A673 (cell line): Measurements from ENCODE around the gene SYNGR2. TPM values are rescaled to one million over a fixed set of nuclear protein-coding genes. Genes with fewer than 3 reads are reported as not detected.

Experiments used
- BruUV-seq: library from RNA; stranded (reverse); fragments of 400-500 nt; replicated peaks from 2 replicates; lab custom pipeline; 2021; lab: Mats Ljungman, UMichigan
- CTCF ChIA-PET: fragments of 300-600 bp; sonication (Branson Sonifier 250); formaldehyde crosslinking; loops from one replicate; lab custom pipeline; 2022; ENCODE audit warnings: antibody characterized with exemption; lab: Charles Lee
- POLR2A ChIA-PET: fragments of 300-600 bp; sonication (Branson Sonifier 250); formaldehyde crosslinking; loops from one replicate; lab custom pipeline; 2022; ENCODE audit warnings: antibody characterized with exemption; ENCODE audit not compliant: low non-redundant PET; lab: Charles Lee
- DNase-seq: peaks from one replicate; pipeline ENCODE4 v3.0.0-alpha.2; 2015; ENCODE audit warnings: low spot score
- H3K27ac ChIP-seq: fragments of 200-600 bp; sonication (generic); 2 replicates; pipeline ENCODE4 v1.5.1; 2016; ENCODE audit warnings: mixed run types, low read depth, mild to moderate bottlenecking, mixed read lengths, antibody characterized with exemption, low read length; ENCODE audit not compliant: poor library complexity, severe bottlenecking
- H3K27me3 ChIP-seq: fragments of 200-600 bp; sonication (generic); replicated peaks from 2 replicates; pipeline ENCODE4 v1.6.1; 2017; ENCODE audit warnings: mixed run types, low read depth, mild to moderate bottlenecking, mixed read lengths, antibody characterized with exemption, low read length; ENCODE audit not compliant: insufficient read depth, poor library complexity
- H3K36me3 ChIP-seq: fragments of 200-600 bp; sonication (generic); 2 replicates; pipeline ENCODE4 v1.6.1; 2016; ENCODE audit warnings: mixed run types, mild to moderate bottlenecking, mixed read lengths, antibody characterized with exemption, low read length; ENCODE audit not compliant: insufficient read depth, poor library complexity, severe bottlenecking
- H3K4me1 ChIP-seq: fragments of 200-600 bp; sonication (generic); 2 replicates; pipeline ENCODE4 v1.6.1; 2017; ENCODE audit warnings: mixed run types, mild to moderate bottlenecking, mixed read lengths, antibody characterized with exemption, low read length; ENCODE audit not compliant: insufficient read depth, poor library complexity, severe bottlenecking
- H3K4me3 ChIP-seq: fragments of 200-600 bp; sonication (generic); 2 replicates; pipeline ENCODE4 v1.5.1; 2016; ENCODE audit warnings: low read depth, mixed run types, mild to moderate bottlenecking, mixed read lengths, low read length; ENCODE audit not compliant: poor library complexity, severe bottlenecking
- H3K9me3 ChIP-seq: fragments of 200-600 bp; sonication (generic); 2 replicates; pipeline ENCODE4 v1.6.1; 2016; ENCODE audit warnings: mixed run types, low read depth, mild to moderate bottlenecking, mixed read lengths, antibody characterized with exemption, low read length; ENCODE audit not compliant: poor library complexity, severe bottlenecking
- EZH2 ChIP-seq: fragments of 200-600 bp; sonication (generic); IDR thresholded peaks from 2 replicates; pipeline ENCODE4 v1.6.1; 2017; ENCODE audit warnings: borderline replicate concordance, low read depth, mild to moderate bottlenecking, mixed read lengths, antibody characterized with exemption, low read length; ENCODE audit not compliant: poor library complexity, severe bottlenecking
- intact Hi-C: fragments of 100-400 bp; cut with micrococcal nuclease; formaldehyde crosslinking; loops from one replicate; pipeline ENCODE4 v1.10.0; 2022; ENCODE audit not compliant: unreplicated experiment
- total RNA-seq: library from RNA; stranded (reverse); gene quantifications from 2 replicates; pipeline ENCODE4 v1.2.3, GENCODE V29; 2021
- TF ChIP-seq, protein P1 (sequence below): fragments of 300-800, 200-600 bp; sonication (generic); conservative IDR thresholded peaks from 2 replicates; pipeline ENCODE4 v1.5.1; 2017; ENCODE audit warnings: low read depth, mild to moderate bottlenecking, antibody characterized with exemption, low read length, moderate library complexity, mixed read lengths

Gene SYNGR2
- total RNA-seq, 1 experiment from 2014 or later: 55.3 TPM

DNA sequence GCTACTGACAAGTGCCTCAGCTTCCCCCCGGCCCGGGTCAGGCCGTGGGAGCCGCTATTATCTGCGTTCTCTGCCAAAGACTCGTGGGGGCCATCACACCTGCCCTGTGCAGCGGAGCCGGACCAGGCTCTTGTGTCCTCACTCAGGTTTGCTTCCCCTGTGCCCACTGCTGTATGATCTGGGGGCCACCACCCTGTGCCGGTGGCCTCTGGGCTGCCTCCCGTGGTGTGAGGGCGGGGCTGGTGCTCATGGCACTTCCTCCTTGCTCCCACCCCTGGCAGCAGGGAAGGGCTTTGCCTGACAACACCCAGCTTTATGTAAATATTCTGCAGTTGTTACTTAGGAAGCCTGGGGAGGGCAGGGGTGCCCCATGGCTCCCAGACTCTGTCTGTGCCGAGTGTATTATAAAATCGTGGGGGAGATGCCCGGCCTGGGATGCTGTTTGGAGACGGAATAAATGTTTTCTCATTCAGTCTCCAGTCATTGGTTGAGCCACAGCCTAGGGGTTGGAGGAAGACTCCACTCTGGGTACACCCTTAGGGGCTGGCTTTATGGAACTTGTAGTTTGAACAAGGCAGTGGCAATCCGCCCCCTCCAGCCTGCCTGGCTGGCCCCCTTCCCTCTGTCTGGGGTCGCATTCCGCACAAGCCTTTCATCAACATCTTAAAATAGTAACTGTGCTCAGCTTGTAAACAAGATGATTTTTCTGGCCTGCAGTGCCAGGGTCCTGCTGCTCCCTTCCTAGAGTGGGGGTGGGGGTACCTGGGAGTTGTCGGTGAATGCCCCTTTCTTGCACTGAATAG, 4.1 kb downstream of the SYNGR2 start:
- peak; percentile 32 for DNase-seq
- no TSS peak for BruUV-seq
- no peaks in the 10 kb centered on the region for H3K9me3 ChIP-seq
- H3K4me1 ChIP-seq: peaks cover 11% of the 10 kb centered on the region
- peaks cover 20% of the 10 kb centered on the region for H3K36me3 ChIP-seq
- TF ChIP-seq, protein P1, sequence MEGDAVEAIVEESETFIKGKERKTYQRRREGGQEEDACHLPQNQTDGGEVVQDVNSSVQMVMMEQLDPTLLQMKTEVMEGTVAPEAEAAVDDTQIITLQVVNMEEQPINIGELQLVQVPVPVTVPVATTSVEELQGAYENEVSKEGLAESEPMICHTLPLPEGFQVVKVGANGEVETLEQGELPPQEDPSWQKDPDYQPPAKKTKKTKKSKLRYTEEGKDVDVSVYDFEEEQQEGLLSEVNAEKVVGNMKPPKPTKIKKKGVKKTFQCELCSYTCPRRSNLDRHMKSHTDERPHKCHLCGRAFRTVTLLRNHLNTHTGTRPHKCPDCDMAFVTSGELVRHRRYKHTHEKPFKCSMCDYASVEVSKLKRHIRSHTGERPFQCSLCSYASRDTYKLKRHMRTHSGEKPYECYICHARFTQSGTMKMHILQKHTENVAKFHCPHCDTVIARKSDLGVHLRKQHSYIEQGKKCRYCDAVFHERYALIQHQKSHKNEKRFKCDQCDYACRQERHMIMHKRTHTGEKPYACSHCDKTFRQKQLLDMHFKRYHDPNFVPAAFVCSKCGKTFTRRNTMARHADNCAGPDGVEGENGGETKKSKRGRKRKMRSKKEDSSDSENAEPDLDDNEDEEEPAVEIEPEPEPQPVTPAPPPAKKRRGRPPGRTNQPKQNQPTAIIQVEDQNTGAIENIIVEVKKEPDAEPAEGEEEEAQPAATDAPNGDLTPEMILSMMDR: no peak
- ChIA-PET CTCF (no interaction called here), POLR2A (interaction anchor here (0.6 kb wide), 1 partner anchor 15 kb away, joined by 3 read pairs; the partner anchor contains the start of genes AFMID and TK1)
- intact Hi-C loops: no loop called here
- H3K27ac ChIP-seq: no peak overlapping the region
- no peaks in the 10 kb centered on the region for H3K27me3 ChIP-seq
- H3K4me3 ChIP-seq: no peak overlapping the region

DNA sequence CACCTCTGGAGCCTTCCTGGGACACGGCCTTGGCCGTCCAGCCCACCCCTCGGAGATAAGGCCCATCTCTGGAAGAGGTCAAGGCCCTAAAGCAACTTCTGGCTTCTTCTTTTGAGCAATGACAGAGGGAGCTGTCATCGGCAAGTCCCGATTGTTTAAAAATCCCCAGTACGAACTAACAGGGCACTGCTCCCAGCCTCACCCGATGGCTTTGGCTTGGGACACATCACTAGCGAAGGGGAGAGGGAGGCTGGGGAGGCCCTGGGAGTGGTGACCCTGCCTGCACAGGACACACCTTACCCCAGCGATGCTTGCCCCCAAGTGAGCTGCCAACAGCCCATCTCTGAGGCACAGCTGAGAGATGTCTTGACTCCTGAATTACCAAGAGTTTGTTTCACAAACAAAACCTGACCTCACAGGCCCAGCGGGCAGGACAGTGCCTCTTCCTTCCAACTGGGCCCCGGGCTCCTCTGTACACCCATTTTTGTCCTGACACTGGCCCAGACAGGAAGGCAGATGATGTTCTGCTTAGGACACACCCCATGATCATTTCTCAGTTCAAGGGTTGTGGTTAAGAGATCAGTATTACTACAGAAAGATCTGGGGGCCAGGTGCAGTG, 4.8 kb downstream of the SYNGR2 start:
- Histone ChIP-seq H3K4me1 (peaks cover 8% of the 10 kb centered on the region), H3K4me3 (no peak overlapping the region), H3K27me3 (no peaks in the 10 kb centered on the region), H3K36me3 (peaks cover 22% of the 10 kb centered on the region), H3K9me3 (no peaks in the 10 kb centered on the region), H3K27ac (no peak overlapping the region)
- intact Hi-C loops: no loop called here
- no TSS peak for BruUV-seq
- no peak for DNase-seq
- TF ChIP-seq, protein P1: no peak
- TF ChIP-seq EZH2: no peak
- CTCF ChIA-PET: no interaction called here
- POLR2A ChIA-PET: no interaction called here

GRCh38 chr17:78174346-78174869, 6.0 kb downstream of the SYNGR2 start:
- CTCF ChIA-PET: no interaction called here
- DNase-seq: no peak
- Histone ChIP-seq H3K36me3 (peaks cover 34% of the 10 kb centered on the region), H3K4me3 (no peak overlapping the region), H3K27me3 (no peaks in the 10 kb centered on the region), H3K9me3 (no peaks in the 10 kb centered on the region), H3K4me1 (peaks cover 8% of the 10 kb centered on the region), H3K27ac (no peak overlapping the region)
- intact Hi-C loops: no loop called here
- POLR2A ChIA-PET: no interaction called here
- BruUV-seq: TSS peak; percentile 37
- TF ChIP-seq, protein P1: no peak
- TF ChIP-seq EZH2: no peak
